ENCODE measurements around the gene OR2L5.

- TF ChIP-seq CTCF (IDR thresholded peaks at IDR 0.05) = no peak
- no peak for TF ChIP-seq POLR2A (IDR thresholded peaks at IDR 0.05)
Observed at GRCh38 chr1:248013229-248013710, at the start of gene OR2L5.
